ENCODE data around the gene CERS5. TPM values are rescaled to one million over a fixed set of nuclear protein-coding genes. Genes with fewer than 3 reads are reported as not detected.
"Not testable (repeated sequence)": the region's sequence is repeated elsewhere in the genome, so short reads cannot be mapped to it uniquely, and the experiment has no call there.

CERS5 gene
- polyA plus RNA-seq, 1 donor (not counting 4 experiments of a cell fraction or from before 2014, with no cell fraction given): 72.3 TPM

DNA sequence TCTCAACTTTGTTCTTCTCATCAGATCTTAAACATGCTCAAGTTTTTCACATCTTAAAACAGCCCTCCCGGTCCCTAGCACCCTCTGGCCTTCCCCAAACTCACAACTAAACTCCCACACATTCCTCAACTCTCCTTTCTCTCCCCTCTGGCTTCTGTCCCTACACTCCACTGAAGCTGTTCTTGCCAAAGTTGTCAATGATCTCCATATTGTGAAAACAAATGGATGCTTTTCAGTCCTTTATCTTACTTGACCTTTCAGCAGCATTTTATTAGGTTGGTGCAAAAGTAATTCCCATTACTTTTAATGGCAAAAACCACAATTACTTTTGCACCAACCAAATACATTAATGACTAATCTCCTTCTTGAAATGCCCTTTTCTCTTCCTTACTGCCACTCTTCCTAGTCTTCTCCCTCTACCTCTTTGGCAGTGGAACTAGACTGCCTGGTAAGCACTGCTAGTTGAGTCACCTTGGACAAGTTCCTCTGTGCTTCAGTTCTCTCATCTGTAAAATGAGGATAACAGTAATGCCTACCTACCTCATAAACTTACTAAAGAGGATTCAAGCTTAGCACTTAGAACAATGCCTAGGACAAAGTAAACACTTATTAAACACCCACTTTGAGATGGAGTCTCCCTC is 16.0 kb downstream of the CERS5 start:
- H3K9me3 ChIP-seq (ENCODE audit: control insufficient read depth, low read depth, low read length): no peaks in the 10 kb centered on the region
- no peak overlapping the region for H3K4me2 ChIP-seq (ENCODE audit: control insufficient read depth, extremely low read depth, insufficient read depth, low read depth, low read length)
- H2AFZ ChIP-seq (ENCODE audit: control insufficient read depth, low read length): no peak overlapping the region
- no peaks in the 10 kb centered on the region for H3K27me3 ChIP-seq (ENCODE audit: control insufficient read depth, extremely low read depth, insufficient read depth, low read length)
- H3K4me3 ChIP-seq (ENCODE audit: control insufficient read depth in 2 of 3, extremely low read depth in 1 of 3, insufficient read depth in 2 of 3, low read depth in 1 of 3, low read length in 3 of 3): no peak overlapping the region
- dilution Hi-C loops (cut with MboI; ENCODE audit: extremely low pct_ligation_motif_present, low sequenced_read_pairs): no loop called here
- peaks cover 20% of the 10 kb centered on the region for H3K79me2 ChIP-seq (ENCODE audit: control insufficient read depth, insufficient read depth, low read length)
- no peak overlapping the region for H3K27ac ChIP-seq (ENCODE audit: control insufficient read depth, insufficient read depth, low read length)
- no peaks in the 10 kb centered on the region for H3K4me1 ChIP-seq (ENCODE audit: control insufficient read depth, extremely low read depth, insufficient read depth, low read length)
- no peaks in the 10 kb centered on the region for H3K9me1 ChIP-seq (ENCODE audit: control insufficient read depth, extremely low read depth, insufficient read depth, low read length)
- no peak overlapping the region for H3K9ac ChIP-seq (ENCODE audit: control insufficient read depth, extremely low read depth, insufficient read depth, low read length)
- TF ChIP-seq EZH2 (IDR thresholded peaks at IDR 0.05; ENCODE audit: low read length): no peak
- TF ChIP-seq, protein P1, sequence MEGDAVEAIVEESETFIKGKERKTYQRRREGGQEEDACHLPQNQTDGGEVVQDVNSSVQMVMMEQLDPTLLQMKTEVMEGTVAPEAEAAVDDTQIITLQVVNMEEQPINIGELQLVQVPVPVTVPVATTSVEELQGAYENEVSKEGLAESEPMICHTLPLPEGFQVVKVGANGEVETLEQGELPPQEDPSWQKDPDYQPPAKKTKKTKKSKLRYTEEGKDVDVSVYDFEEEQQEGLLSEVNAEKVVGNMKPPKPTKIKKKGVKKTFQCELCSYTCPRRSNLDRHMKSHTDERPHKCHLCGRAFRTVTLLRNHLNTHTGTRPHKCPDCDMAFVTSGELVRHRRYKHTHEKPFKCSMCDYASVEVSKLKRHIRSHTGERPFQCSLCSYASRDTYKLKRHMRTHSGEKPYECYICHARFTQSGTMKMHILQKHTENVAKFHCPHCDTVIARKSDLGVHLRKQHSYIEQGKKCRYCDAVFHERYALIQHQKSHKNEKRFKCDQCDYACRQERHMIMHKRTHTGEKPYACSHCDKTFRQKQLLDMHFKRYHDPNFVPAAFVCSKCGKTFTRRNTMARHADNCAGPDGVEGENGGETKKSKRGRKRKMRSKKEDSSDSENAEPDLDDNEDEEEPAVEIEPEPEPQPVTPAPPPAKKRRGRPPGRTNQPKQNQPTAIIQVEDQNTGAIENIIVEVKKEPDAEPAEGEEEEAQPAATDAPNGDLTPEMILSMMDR (optimal IDR thresholded peaks at IDR 0.05 in 1 of 3, IDR thresholded peaks at IDR 0.05 in 1 of 3, conservative IDR thresholded peaks at IDR 0.05 in 1 of 3; ENCODE audit: extremely low read depth in 1 of 3, insufficient read depth in 2 of 3, low read length in 3 of 3): no peak
- DNase-seq (ENCODE audit: low read depth, low spot score): no peak
- H4K20me1 ChIP-seq (ENCODE audit: control insufficient read depth, extremely low read depth, insufficient read depth, low read length): no peaks in the 10 kb centered on the region
- FAIRE-seq: no peak
- peaks cover 0 to 5% of the 10 kb centered on the region in 2 experiments for H3K36me3 ChIP-seq (ENCODE audit: control insufficient read depth in 2 of 2, extremely low read depth in 1 of 2, insufficient read depth in 2 of 2, low read length in 2 of 2)

DNA sequence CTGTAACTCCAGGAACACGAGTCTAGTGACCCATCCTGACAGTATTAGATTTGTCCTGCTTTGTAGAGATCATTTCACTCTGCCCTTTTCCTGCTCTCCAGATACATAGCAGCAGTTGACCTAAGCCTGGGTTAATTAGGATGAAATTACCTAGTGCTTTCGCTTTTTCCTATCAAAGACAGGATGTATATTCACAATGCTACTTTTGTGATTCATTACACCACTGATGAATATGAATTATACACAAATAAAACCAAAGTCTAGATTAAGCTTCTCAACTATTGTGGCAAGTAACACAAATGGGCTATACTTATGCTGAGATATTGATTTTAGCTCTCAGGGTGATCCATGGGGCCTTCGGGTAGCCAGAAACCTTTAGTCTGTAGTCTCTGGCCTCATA is 17.9 kb downstream of the CERS5 start:
- H3K4me3 ChIP-seq (ENCODE audit: control insufficient read depth in 2 of 3, extremely low read depth in 1 of 3, insufficient read depth in 2 of 3, low read depth in 1 of 3, low read length in 3 of 3): no peak overlapping the region
- H3K27me3 ChIP-seq (ENCODE audit: control insufficient read depth, extremely low read depth, insufficient read depth, low read length): no peaks in the 10 kb centered on the region
- H3K9me3 ChIP-seq (ENCODE audit: control insufficient read depth, low read depth, low read length): no peaks in the 10 kb centered on the region
- no peak overlapping the region for H3K9ac ChIP-seq (ENCODE audit: control insufficient read depth, extremely low read depth, insufficient read depth, low read length)
- FAIRE-seq (no peak), DNase-seq (ENCODE audit: low read depth, low spot score) (no peak)
- TF ChIP-seq EZH2 (IDR thresholded peaks at IDR 0.05; ENCODE audit: low read length): no peak
- TF ChIP-seq, protein P1 (optimal IDR thresholded peaks at IDR 0.05 in 1 of 3, IDR thresholded peaks at IDR 0.05 in 1 of 3, conservative IDR thresholded peaks at IDR 0.05 in 1 of 3; ENCODE audit: extremely low read depth in 1 of 3, insufficient read depth in 2 of 3, low read length in 3 of 3): no peak
- no peaks in the 10 kb centered on the region for H4K20me1 ChIP-seq (ENCODE audit: control insufficient read depth, extremely low read depth, insufficient read depth, low read length)
- no peak overlapping the region for H3K27ac ChIP-seq (ENCODE audit: control insufficient read depth, insufficient read depth, low read length)
- peaks cover 0 to 5% of the 10 kb centered on the region in 2 experiments for H3K36me3 ChIP-seq (ENCODE audit: control insufficient read depth in 2 of 2, extremely low read depth in 1 of 2, insufficient read depth in 2 of 2, low read length in 2 of 2)
- H2AFZ ChIP-seq (ENCODE audit: control insufficient read depth, low read length): no peak overlapping the region
- H3K9me1 ChIP-seq (ENCODE audit: control insufficient read depth, extremely low read depth, insufficient read depth, low read length): no peaks in the 10 kb centered on the region
- H3K79me2 ChIP-seq (ENCODE audit: control insufficient read depth, insufficient read depth, low read length): peaks cover 16% of the 10 kb centered on the region
- H3K4me2 ChIP-seq (ENCODE audit: control insufficient read depth, extremely low read depth, insufficient read depth, low read depth, low read length): no peak overlapping the region
- dilution Hi-C loops (cut with MboI; ENCODE audit: extremely low pct_ligation_motif_present, low sequenced_read_pairs): no loop called here
- no peaks in the 10 kb centered on the region for H3K4me1 ChIP-seq (ENCODE audit: control insufficient read depth, extremely low read depth, insufficient read depth, low read length)

DNA sequence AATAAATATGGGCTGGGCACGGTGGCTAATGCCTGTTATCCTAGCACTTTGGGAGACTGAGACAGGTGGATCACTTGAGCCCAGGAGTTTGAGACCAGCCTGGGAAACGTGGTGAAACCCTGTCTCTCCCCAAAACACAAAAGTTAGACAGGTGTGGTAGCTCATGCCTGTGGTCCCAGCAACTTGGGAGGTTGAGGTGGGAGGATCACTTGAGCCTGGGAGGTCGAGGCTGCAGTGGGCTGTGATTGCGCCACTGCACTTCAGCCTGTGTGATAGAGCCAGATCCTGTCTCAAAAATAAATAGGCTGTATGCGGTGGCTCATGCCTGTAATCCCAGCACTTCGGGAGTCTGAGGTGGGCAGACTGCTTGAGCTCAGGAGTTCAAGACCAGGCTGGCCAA is 19.2 kb downstream of the CERS5 start:
- H3K27ac ChIP-seq (ENCODE audit: control insufficient read depth, insufficient read depth, low read length); H3K9me3 ChIP-seq (ENCODE audit: control insufficient read depth, low read depth, low read length); H3K9me1 ChIP-seq (ENCODE audit: control insufficient read depth, extremely low read depth, insufficient read depth, low read length); dilution Hi-C loops (cut with MboI; ENCODE audit: extremely low pct_ligation_motif_present, low sequenced_read_pairs); H3K4me3 ChIP-seq (ENCODE audit: control insufficient read depth in 2 of 3, extremely low read depth in 1 of 3, insufficient read depth in 2 of 3, low read depth in 1 of 3, low read length in 3 of 3); H3K4me1 ChIP-seq (ENCODE audit: control insufficient read depth, extremely low read depth, insufficient read depth, low read length); H2AFZ ChIP-seq (ENCODE audit: control insufficient read depth, low read length); DNase-seq (ENCODE audit: low read depth, low spot score); H3K9ac ChIP-seq (ENCODE audit: control insufficient read depth, extremely low read depth, insufficient read depth, low read length); H4K20me1 ChIP-seq (ENCODE audit: control insufficient read depth, extremely low read depth, insufficient read depth, low read length); FAIRE-seq; H3K36me3 ChIP-seq (ENCODE audit: control insufficient read depth in 2 of 2, extremely low read depth in 1 of 2, insufficient read depth in 2 of 2, low read length in 2 of 2); H3K4me2 ChIP-seq (ENCODE audit: control insufficient read depth, extremely low read depth, insufficient read depth, low read depth, low read length); H3K27me3 ChIP-seq (ENCODE audit: control insufficient read depth, extremely low read depth, insufficient read depth, low read length): not testable (repeated sequence)
- peaks cover 11% of the 10 kb centered on the region for H3K79me2 ChIP-seq (ENCODE audit: control insufficient read depth, insufficient read depth, low read length)

All from keratinocyte (primary cell).